Hepatocyte (in vitro differentiated cells): ENCODE results near the gene FRMPD1.

Experiments
- EZH2 ChIP-seq: fragments of 200-600 bp; sonication (generic); IDR thresholded peaks from 2 replicates; pipeline ENCODE4 v1.6.1; 2016; ENCODE audit warnings: antibody characterized with exemption, mild to moderate bottlenecking, borderline replicate concordance
- EZH2phosphoT487 ChIP-seq: fragments of 200-600 bp; sonication (generic); IDR thresholded peaks from one replicate; pipeline ENCODE4 v1.6.1; 2018; ENCODE audit warnings: antibody characterized with exemption, mild to moderate bottlenecking, low read depth, moderate library complexity; ENCODE audit not compliant: unreplicated experiment, severe bottlenecking
- TF ChIP-seq, protein P1 (sequence below): fragments of 200-600 bp; sonication (generic); IDR thresholded peaks from 2 replicates; pipeline ENCODE4 v1.5.1; 2016; ENCODE audit warnings: antibody characterized with exemption, mild to moderate bottlenecking; ENCODE audit not compliant: poor library complexity

- TF ChIP-seq, protein P1, sequence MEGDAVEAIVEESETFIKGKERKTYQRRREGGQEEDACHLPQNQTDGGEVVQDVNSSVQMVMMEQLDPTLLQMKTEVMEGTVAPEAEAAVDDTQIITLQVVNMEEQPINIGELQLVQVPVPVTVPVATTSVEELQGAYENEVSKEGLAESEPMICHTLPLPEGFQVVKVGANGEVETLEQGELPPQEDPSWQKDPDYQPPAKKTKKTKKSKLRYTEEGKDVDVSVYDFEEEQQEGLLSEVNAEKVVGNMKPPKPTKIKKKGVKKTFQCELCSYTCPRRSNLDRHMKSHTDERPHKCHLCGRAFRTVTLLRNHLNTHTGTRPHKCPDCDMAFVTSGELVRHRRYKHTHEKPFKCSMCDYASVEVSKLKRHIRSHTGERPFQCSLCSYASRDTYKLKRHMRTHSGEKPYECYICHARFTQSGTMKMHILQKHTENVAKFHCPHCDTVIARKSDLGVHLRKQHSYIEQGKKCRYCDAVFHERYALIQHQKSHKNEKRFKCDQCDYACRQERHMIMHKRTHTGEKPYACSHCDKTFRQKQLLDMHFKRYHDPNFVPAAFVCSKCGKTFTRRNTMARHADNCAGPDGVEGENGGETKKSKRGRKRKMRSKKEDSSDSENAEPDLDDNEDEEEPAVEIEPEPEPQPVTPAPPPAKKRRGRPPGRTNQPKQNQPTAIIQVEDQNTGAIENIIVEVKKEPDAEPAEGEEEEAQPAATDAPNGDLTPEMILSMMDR: no peak
- TF ChIP-seq EZH2phosphoT487 (no peak), EZH2 (no peak)
Observed at GRCh38 chr9:37682951-37683350, 32.2 kb downstream of the FRMPD1 start.
